Adipocyte (in vitro differentiated cells): ENCODE results near the gene FBXO47.

Experiments used
- DNase-seq: peaks from one replicate; pipeline ENCODE4 v3.0.0-alpha.2; 2015; ENCODE audit warnings: low read depth
- H3K27me3 ChIP-seq: replicated peaks from 2 replicates; pipeline ENCODE4 v1.7.0; 2013; ENCODE audit warnings: mild to moderate bottlenecking, low read length, moderate library complexity; ENCODE audit not compliant: control insufficient read depth, insufficient read depth
- H3K36me3 ChIP-seq: 2 replicates; pipeline ENCODE4 v1.7.0; 2013; ENCODE audit warnings: low read length, mild to moderate bottlenecking, moderate library complexity; ENCODE audit not compliant: control insufficient read depth, insufficient read depth, severe bottlenecking
- H3K4me1 ChIP-seq: 2 replicates; pipeline ENCODE4 v1.7.0; 2013; ENCODE audit warnings: mild to moderate bottlenecking, low read length, moderate library complexity; ENCODE audit not compliant: control insufficient read depth, insufficient read depth
- H3K4me3 ChIP-seq: 2 replicates; pipeline ENCODE4 v1.7.0; 2013; ENCODE audit warnings: mild to moderate bottlenecking, low read length, moderate library complexity
- H3K9ac ChIP-seq: 2 replicates; pipeline ENCODE4 v1.7.0; 2013; ENCODE audit warnings: mild to moderate bottlenecking, low read length, moderate library complexity
- H3K9me3 ChIP-seq: 2 replicates; pipeline ENCODE4 v1.7.0; 2013; ENCODE audit warnings: mild to moderate bottlenecking, low read length, moderate library complexity; ENCODE audit not compliant: control insufficient read depth

FBXO47 gene, protein sequence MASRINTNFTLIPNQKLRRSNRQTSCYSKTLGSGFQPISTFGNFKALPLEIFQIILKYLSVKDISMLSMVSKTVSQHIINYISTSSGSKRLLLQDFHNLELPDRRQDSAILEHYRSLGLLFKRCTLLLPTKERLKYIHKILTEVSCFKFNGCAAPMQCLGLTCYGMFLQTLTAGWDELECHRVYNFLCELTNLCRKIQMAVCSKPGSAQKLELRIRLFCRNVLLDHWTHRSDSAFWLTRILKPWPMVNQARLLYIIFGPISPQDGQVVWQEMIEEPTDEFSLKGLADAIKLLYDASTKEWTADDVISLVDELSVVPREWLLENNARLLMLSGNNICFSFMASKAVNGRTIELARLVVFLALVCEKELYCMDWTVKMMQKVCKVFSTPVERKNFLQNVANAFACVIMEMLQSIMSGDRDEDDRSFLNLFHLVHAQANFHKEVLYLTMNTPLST

DNA sequence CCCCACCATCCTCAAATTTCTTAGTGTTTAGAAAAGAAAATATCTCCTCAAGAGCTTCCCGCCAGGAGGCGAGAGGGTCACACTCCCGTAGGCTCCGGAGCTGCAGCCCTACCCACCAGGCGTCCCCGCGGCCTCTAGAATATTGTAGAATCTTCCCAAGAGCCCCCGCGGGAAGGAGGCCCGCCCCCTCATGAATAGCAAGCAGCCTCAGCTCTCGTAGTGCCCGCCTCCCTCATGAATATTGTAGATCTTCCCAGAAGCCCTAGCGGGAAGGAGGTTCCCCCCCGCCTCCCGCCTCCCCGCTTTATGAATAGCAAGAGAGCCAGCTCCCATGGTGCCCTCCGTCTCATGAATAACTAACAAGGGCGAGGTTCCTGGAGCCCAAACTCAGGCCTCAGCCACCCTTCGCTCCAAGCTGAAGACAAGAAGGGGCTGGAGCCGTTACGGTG is at the start of gene FBXO47:
Gene FBXO47 (minus strand): TSS at position 114 of the 449 bp plus-strand sequence. CDS start 4,378 bp downstream, outside the sequence.
- Histone ChIP-seq H3K27me3 (no peaks in the 10 kb centered on the region), H3K9me3 (no peaks in the 10 kb centered on the region), H3K4me1 (peaks cover 7% of the 10 kb centered on the region), H3K9ac (peak within 1 kb of the TSS; percentile 87), H3K36me3 (no peaks in the 10 kb centered on the region), H3K4me3 (peak within 1 kb of the TSS; percentile 82)
- peak; percentile 3 for DNase-seq

GRCh38 chr17:39016193-39017153 is 49.3 kb upstream of the FBXO47 start:
- Histone ChIP-seq H3K36me3 (no peaks in the 10 kb centered on the region), H3K4me3 (no peak overlapping the region), H3K27me3 (no peaks in the 10 kb centered on the region), H3K9me3 (peaks cover 4% of the 10 kb centered on the region), H3K4me1 (peaks cover 14% of the 10 kb centered on the region), H3K9ac (no peak overlapping the region)
- DNase-seq: no peak

DNA sequence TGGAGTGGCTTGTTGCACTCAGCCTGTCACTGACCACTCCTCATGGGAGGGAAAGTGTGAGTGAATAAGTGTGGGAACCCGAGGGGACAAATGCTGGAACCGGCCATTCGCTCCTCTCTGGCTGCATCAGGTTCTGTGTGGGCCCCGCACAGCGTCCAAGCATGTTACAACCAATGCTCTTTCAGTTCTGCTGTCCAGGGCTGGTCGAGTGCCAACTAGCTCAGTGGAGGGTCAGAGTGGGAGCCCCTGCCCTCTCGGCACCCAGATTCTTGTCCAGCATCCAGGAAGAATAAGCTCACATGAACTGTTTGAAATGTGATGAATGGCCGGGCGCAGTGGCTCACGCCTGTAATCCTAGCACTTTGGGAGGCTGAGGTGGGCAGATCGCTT is 48.3 kb upstream of the FBXO47 start:
- no peaks in the 10 kb centered on the region for H3K27me3 ChIP-seq
- no peaks in the 10 kb centered on the region for H3K36me3 ChIP-seq
- DNase-seq: no peak
- no peak overlapping the region for H3K9ac ChIP-seq
- H3K4me1 ChIP-seq: peaks cover 14% of the 10 kb centered on the region
- H3K4me3 ChIP-seq: no peak overlapping the region
- H3K9me3 ChIP-seq: peaks cover 4% of the 10 kb centered on the region

DNA sequence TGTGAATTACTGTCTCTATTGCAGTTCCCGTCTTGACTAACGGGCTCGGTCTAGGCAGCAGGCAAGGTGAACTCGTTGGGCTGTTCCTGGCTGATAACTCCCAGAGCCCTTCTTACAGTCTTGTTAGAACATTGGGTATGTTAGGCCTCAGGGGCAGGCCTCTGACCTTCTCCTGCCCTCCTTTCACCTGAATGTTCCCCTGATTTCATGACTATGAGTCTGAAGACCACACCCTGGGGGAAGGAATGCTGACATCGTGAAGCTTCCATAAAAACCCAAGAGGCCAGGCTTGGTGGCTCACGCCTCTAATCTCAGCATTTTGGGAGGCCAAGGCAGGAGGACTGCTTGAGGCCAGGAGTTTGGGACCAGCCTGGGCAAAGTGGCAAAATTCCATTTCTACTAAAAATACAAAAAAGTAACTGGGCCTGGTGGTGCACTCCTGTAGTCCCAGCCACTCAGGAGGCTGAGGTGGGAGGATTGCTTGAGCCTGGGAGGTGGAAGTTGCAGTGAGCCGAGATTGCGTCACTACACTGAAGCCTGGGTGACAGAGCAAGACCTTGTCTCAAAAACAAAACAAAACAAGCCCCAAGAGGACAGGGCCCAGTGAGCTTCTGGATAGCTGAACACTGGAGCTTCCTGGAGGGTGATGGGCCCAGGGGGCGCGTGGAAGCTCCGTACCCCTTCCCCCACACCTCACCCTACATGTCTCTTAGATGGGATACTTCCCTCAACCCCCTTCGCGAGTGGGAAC is 47.8 kb upstream of the FBXO47 start:
- no peaks in the 10 kb centered on the region for H3K36me3 ChIP-seq
- H3K4me1 ChIP-seq: peaks cover 14% of the 10 kb centered on the region
- no peak overlapping the region for H3K4me3 ChIP-seq
- H3K27me3 ChIP-seq: no peaks in the 10 kb centered on the region
- peak overlapping the region; percentile 42 for H3K9ac ChIP-seq
- no peak for DNase-seq
- peaks cover 4% of the 10 kb centered on the region for H3K9me3 ChIP-seq

GRCh38 chr17:39014044-39014794 is 47.0 kb upstream of the FBXO47 start:
- no peaks in the 10 kb centered on the region for H3K27me3 ChIP-seq

GRCh38 chr17:39012725-39013124 is 45.5 kb upstream of the FBXO47 start:
- H3K4me1 ChIP-seq: peaks cover 14% of the 10 kb centered on the region
- H3K9me3 ChIP-seq: peaks cover 5% of the 10 kb centered on the region
- no peaks in the 10 kb centered on the region for H3K36me3 ChIP-seq
- DNase-seq: no peak
- H3K4me3 ChIP-seq: no peak overlapping the region
- no peak overlapping the region for H3K9ac ChIP-seq
- H3K27me3 ChIP-seq: no peaks in the 10 kb centered on the region

More at GRCh38 chr17:39014044-39014794, 47.0 kb upstream of the FBXO47 start:
- peaks cover 14% of the 10 kb centered on the region for H3K4me1 ChIP-seq
- peak overlapping the region; percentile 42 for H3K9ac ChIP-seq
- no peaks in the 10 kb centered on the region for H3K36me3 ChIP-seq
- H3K9me3 ChIP-seq: peaks cover 3% of the 10 kb centered on the region
- no peak overlapping the region for H3K4me3 ChIP-seq
- DNase-seq: peak; percentile 48

- H3K36me3 ChIP-seq: no peaks in the 10 kb centered on the region
- no peak overlapping the region for H3K9ac ChIP-seq
- no peaks in the 10 kb centered on the region for H3K27me3 ChIP-seq
- no peak for DNase-seq
- no peak overlapping the region for H3K4me3 ChIP-seq
- H3K9me3 ChIP-seq: peaks cover 5% of the 10 kb centered on the region
- H3K4me1 ChIP-seq: peaks cover 14% of the 10 kb centered on the region
These were observed 44.8 kb upstream of the FBXO47 start for GRCh38 chr17:39011907-39012468.

DNA sequence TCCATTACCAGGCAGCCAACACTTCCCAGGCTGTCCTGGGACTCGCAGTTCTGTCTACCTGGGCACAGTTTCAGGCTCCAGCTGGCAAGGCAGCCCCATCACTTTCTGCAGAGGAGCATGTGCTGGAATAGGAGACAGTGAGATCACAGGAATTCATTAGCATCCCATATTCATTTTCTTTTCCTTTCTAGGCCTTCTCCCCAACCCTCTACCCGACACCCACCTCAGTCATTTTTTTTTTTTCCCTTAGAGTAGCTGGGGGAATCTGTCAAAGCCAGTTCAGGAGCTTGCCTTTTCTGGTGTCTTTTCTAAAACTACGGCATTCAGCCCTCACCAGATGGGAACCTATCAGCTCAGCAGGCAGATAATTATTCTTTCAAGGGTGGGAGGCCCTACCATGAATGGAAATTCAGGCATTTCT is 42.4 kb upstream of the FBXO47 start:
- peaks cover 8% of the 10 kb centered on the region for H3K4me1 ChIP-seq
- no peaks in the 10 kb centered on the region for H3K36me3 ChIP-seq
- no peaks in the 10 kb centered on the region for H3K27me3 ChIP-seq
- H3K4me3 ChIP-seq: no peak overlapping the region
- peaks cover 5% of the 10 kb centered on the region for H3K9me3 ChIP-seq
- DNase-seq: no peak
- H3K9ac ChIP-seq: no peak overlapping the region

GRCh38 chr17:39008633-39009032 is 41.4 kb upstream of the FBXO47 start:
- Histone ChIP-seq H3K36me3 (no peaks in the 10 kb centered on the region), H3K9ac (no peak overlapping the region), H3K4me1 (peaks cover 12% of the 10 kb centered on the region), H3K27me3 (no peaks in the 10 kb centered on the region), H3K4me3 (no peak overlapping the region), H3K9me3 (peaks cover 5% of the 10 kb centered on the region)
- no peak for DNase-seq
